Measurements from ENCODE around the gene HOXB7. TPM values are rescaled to one million over a fixed set of nuclear protein-coding genes. Genes with fewer than 3 reads are reported as not detected.

Gene HOXB7
- total RNA-seq (under 1 TPM in 1 of 2 donors, not detected in 1; 0.82 TPM), total RNA-seq (0.23 reads per million in 2 donors)

DNA sequence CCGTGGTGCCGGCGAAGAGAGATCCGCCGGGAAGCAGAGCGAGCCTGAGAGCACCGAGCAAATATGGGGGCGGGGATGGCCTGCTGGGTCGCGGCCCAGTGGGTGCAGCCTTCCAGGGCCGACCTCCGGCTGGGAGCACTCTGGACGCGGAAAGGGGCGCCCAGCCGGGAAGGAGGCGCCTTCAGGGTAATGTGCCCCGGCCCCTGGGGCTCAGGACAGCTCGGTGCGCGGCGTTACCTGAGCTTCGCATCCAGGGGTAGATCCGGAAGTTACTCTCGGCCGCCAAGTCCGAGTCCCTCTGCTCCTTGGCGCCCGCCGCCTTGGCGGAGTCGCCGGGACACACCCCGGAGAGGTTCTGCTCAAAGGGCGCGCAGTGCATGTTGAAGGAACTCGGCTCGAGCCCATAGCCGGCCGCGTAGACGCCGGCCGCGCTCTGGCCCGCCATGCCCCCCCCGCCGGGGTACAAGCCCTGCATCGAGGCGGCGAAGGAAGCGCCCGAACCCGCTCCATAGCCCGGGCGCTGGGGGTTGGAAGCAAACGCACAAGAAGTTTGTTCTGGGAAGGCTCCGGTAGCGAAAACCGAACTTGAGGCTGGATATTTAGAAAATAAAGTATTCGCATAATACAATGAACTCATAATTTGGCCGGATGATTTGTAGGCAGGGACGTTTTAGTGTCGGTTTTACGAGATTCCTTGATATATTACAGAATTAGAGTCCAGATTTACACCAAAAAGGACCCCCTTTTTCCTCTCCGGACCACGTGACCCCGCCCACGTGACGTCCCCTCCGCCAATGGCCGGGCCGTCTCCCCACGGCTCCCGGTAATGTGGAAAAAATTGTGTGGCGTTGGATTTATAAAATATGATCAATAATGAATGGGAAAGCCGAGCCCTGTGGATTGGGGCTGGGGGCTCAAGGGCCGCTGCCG lies at the start of gene HOXB7:
Gene HOXB7, minus strand, starts transcription at position 736 of the 930 bp plus-strand sequence. Its CDS starts 99 bp downstream, at position 637.
- Mint-ChIP-seq H3K27me3 (peaks cover 87% of the 10 kb centered on the region), H3K4me1 (peaks cover 34% of the 10 kb centered on the region), H3K27ac (peak within 1 kb of the TSS; percentile 65), H3K36me3 (ENCODE audit: low read depth) (peaks cover 7% of the 10 kb centered on the region), H3K4me3 (peak within 1 kb of the TSS; percentile 95)
- DNase-seq = peak in 2 of 3 donors; percentile 46 to 57
- peak; percentile 45 for ATAC-seq
- H3K9me3 ChIP-seq (ENCODE audit: control insufficient read depth, low read length, poor library complexity, severe bottlenecking) = no peaks in the 10 kb centered on the region

DNA sequence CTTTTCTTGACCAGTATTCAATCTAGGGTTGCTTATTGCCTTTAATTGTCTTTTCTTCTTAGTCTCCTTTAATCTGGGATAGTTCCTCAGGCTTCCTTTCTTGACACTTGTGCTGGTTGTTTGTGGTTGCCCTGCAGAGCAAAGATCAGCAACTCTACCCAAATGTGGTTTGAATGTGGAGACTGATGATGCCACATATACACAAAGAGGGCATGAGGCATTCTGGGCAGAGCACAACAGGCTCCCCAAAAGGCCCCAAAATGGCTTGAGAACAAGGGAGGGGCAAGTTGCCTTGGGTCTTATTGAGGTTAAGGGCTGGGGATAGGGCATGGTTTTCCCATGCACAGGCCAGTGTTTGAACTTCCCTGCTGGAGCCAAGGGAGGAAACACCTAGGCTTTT lies 45.1 kb upstream of the HOXB7 start:
- no peak for ATAC-seq
- peaks cover 11% of the 10 kb centered on the region for H3K4me1 Mint-ChIP-seq
- H3K36me3 Mint-ChIP-seq (ENCODE audit: low read depth) = peaks cover 2% of the 10 kb centered on the region
- H3K9me3 ChIP-seq (ENCODE audit: control insufficient read depth, low read length, poor library complexity, severe bottlenecking) = no peaks in the 10 kb centered on the region
- peaks cover 7% of the 10 kb centered on the region for H3K27me3 Mint-ChIP-seq
- no peak overlapping the region for H3K27ac Mint-ChIP-seq
- no peak overlapping the region for H3K4me3 Mint-ChIP-seq
- DNase-seq = no peak

DNA sequence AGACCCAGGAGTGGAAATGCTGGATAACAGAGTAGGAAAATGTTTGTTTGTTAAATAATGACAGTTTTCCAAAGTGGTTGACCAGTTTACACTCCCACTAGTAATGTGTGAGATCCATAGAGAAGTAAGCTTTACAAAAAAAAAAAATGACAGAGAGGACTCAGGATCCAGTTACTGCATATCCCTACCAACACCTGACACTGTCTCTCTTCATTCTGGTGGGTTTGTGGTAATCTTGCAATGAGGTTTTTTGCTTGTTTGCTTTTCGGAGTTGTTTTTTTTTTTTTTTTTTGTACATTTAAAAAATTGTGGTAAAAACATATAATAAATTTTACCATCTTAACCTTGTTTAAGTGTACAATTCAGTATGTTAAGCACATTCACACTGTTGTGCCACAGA lies 38.9 kb upstream of the HOXB7 start:
- no peaks in the 10 kb centered on the region for H3K9me3 ChIP-seq (ENCODE audit: control insufficient read depth, low read length, poor library complexity, severe bottlenecking)
- Mint-ChIP-seq H3K4me3 (no peak overlapping the region), H3K36me3 (ENCODE audit: low read depth) (peaks cover 4% of the 10 kb centered on the region), H3K4me1 (peaks cover 12% of the 10 kb centered on the region), H3K27me3 (peaks cover 54% of the 10 kb centered on the region), H3K27ac (no peak overlapping the region)
- ATAC-seq (no peak), DNase-seq (no peak)

DNA sequence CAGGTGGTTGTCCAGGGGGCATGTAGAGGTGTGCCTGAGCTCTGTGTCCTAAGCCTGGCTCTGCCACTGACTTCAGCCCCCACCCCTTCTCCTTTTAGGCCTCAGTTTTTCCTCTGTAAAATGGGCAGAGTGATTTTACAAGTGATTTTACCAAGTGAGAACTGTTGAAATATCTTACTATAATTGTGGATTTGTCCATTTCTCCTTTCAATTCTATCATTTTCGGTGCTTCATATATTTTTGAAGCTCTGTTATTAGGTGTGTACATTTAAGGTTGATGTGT lies 37.1 kb upstream of the HOXB7 start:
- H3K36me3 Mint-ChIP-seq (ENCODE audit: low read depth) = peaks cover 9% of the 10 kb centered on the region
- ATAC-seq = no peak
- H3K27me3 Mint-ChIP-seq = peaks cover 73% of the 10 kb centered on the region
- no peaks in the 10 kb centered on the region for H3K9me3 ChIP-seq (ENCODE audit: control insufficient read depth, low read length, poor library complexity, severe bottlenecking)
- peaks cover 15% of the 10 kb centered on the region for H3K4me1 Mint-ChIP-seq
- no peak for DNase-seq
- no peak overlapping the region for H3K27ac Mint-ChIP-seq
- peak overlapping the region; percentile 96 for H3K4me3 Mint-ChIP-seq

GRCh38 chr17:48647103-48647962 lies 36.5 kb upstream of the HOXB7 start:
- H3K4me3 Mint-ChIP-seq = peak overlapping the region; percentile 96
- no peak for DNase-seq
- H3K9me3 ChIP-seq (ENCODE audit: control insufficient read depth, low read length, poor library complexity, severe bottlenecking) = no peaks in the 10 kb centered on the region
- peaks cover 15% of the 10 kb centered on the region for H3K4me1 Mint-ChIP-seq
- no peak for ATAC-seq
- H3K36me3 Mint-ChIP-seq (ENCODE audit: low read depth) = peaks cover 9% of the 10 kb centered on the region
- peaks cover 75% of the 10 kb centered on the region for H3K27me3 Mint-ChIP-seq
- no peak overlapping the region for H3K27ac Mint-ChIP-seq

GRCh38 chr17:48646183-48647102 lies 35.6 kb upstream of the HOXB7 start:
- peak overlapping the region; percentile 96 for H3K4me3 Mint-ChIP-seq
- no peak overlapping the region for H3K27ac Mint-ChIP-seq
- H3K36me3 Mint-ChIP-seq (ENCODE audit: low read depth) = peaks cover 9% of the 10 kb centered on the region
- peak; percentile 67 for ATAC-seq
- DNase-seq = peak in 1 of 3 donors; percentile 11
- peaks cover 16% of the 10 kb centered on the region for H3K4me1 Mint-ChIP-seq
- H3K27me3 Mint-ChIP-seq = peaks cover 80% of the 10 kb centered on the region
- H3K9me3 ChIP-seq (ENCODE audit: control insufficient read depth, low read length, poor library complexity, severe bottlenecking) = no peaks in the 10 kb centered on the region

DNA sequence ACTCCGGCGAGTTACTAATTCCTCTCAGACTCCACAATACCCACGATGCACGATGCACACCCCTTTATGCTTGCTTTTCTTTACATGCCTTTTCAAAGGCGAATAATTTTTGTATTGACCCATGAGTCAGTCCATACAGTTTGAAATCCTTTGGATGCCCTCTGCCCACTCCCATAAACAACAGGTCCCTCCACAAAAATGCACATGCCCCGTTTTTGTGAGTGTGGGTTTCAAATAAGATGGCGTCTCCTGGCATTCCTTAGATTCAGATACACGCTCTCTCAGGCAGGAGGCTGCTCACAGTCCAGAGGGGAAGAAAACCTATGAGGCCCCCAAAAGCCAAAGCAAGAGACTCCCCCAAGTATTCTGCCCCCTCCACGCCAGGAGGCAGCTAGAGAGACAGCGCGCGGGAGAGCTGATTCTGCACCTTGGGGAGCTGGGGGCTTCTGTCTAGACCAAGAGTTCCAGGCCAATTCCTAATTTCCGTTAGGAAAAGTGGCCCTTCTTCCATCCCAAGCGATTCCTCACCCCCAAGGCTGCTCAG lies 34.9 kb upstream of the HOXB7 start:
- Mint-ChIP-seq H3K4me1 (peaks cover 19% of the 10 kb centered on the region), H3K36me3 (ENCODE audit: low read depth) (peaks cover 9% of the 10 kb centered on the region), H3K27me3 (peaks cover 88% of the 10 kb centered on the region), H3K4me3 (peak overlapping the region; percentile 96), H3K27ac (no peak overlapping the region)
- H3K9me3 ChIP-seq (ENCODE audit: control insufficient read depth, low read length, poor library complexity, severe bottlenecking) = no peaks in the 10 kb centered on the region
- ATAC-seq (no peak), DNase-seq (no peak)

- H3K9me3 ChIP-seq (ENCODE audit: control insufficient read depth, low read length, poor library complexity, severe bottlenecking) = no peaks in the 10 kb centered on the region
- Mint-ChIP-seq H3K4me3 (peak overlapping the region; percentile 21), H3K27ac (no peak overlapping the region), H3K4me1 (peaks cover 19% of the 10 kb centered on the region), H3K36me3 (ENCODE audit: low read depth) (peaks cover 9% of the 10 kb centered on the region), H3K27me3 (peaks cover 88% of the 10 kb centered on the region)
- no peak for ATAC-seq
- no peak for DNase-seq
These were observed 34.2 kb upstream of the HOXB7 start for GRCh38 chr17:48644910-48645557.

- no peak overlapping the region for H3K27ac Mint-ChIP-seq
- H3K4me3 Mint-ChIP-seq = no peak overlapping the region
- peaks cover 9% of the 10 kb centered on the region for H3K36me3 Mint-ChIP-seq (ENCODE audit: low read depth)
- H3K27me3 Mint-ChIP-seq = peaks cover 88% of the 10 kb centered on the region
- H3K4me1 Mint-ChIP-seq = peaks cover 19% of the 10 kb centered on the region
- no peaks in the 10 kb centered on the region for H3K9me3 ChIP-seq (ENCODE audit: control insufficient read depth, low read length, poor library complexity, severe bottlenecking)
- ATAC-seq (no peak), DNase-seq (no peak)
These were observed 33.3 kb upstream of the HOXB7 start for GRCh38 chr17:48644159-48644558.

GRCh38 chr17:48643697-48644012 lies 32.8 kb upstream of the HOXB7 start:
- H3K36me3 Mint-ChIP-seq (ENCODE audit: low read depth) = peaks cover 9% of the 10 kb centered on the region
- DNase-seq = no peak
- H3K27me3 Mint-ChIP-seq = peaks cover 89% of the 10 kb centered on the region
- H3K4me1 Mint-ChIP-seq = peaks cover 19% of the 10 kb centered on the region
- no peak overlapping the region for H3K4me3 Mint-ChIP-seq
- ATAC-seq = no peak
- no peaks in the 10 kb centered on the region for H3K9me3 ChIP-seq (ENCODE audit: control insufficient read depth, low read length, poor library complexity, severe bottlenecking)
- no peak overlapping the region for H3K27ac Mint-ChIP-seq

GRCh38 chr17:48642843-48643696 lies 32.3 kb upstream of the HOXB7 start:
- peak overlapping the region; percentile 67 for H3K4me3 Mint-ChIP-seq
- H3K4me1 Mint-ChIP-seq = peaks cover 21% of the 10 kb centered on the region
- H3K36me3 Mint-ChIP-seq (ENCODE audit: low read depth) = peaks cover 9% of the 10 kb centered on the region
- ATAC-seq = no peak
- DNase-seq = no peak
- H3K27ac Mint-ChIP-seq = no peak overlapping the region
- no peaks in the 10 kb centered on the region for H3K9me3 ChIP-seq (ENCODE audit: control insufficient read depth, low read length, poor library complexity, severe bottlenecking)
- H3K27me3 Mint-ChIP-seq = peaks cover 89% of the 10 kb centered on the region
